CD14-positive monocyte (primary cell): ENCODE results near the gene HLA-DMB. TPM values are rescaled to one million over a fixed set of nuclear protein-coding genes. Genes with fewer than 3 reads are reported as not detected.

ENCODE experiments used
- DNase-seq, 3 donors: peaks; one replicate each; pipeline ENCODE4 v3.0.0-alpha.2; 2011 to 2022
- H2AFZ ChIP-seq: 2 replicates; pipeline ENCODE4 v1.6.0; 2012; ENCODE audit warnings: mild to moderate bottlenecking, low read depth, low read length, inconsistent platforms; ENCODE audit not compliant: insufficient read depth, poor library complexity, severe bottlenecking
- H3K27ac ChIP-seq, 2 donors: 1 replicate in 1 of 2; 2 replicates in 1 of 2; pipeline ENCODE4 v1.5.1; 2012 to 2013; ENCODE audit warnings: low read length in 2 of 2, control low read depth in 1 of 2, inconsistent platforms in 1 of 2, low read depth in 1 of 2, mild to moderate bottlenecking in 1 of 2
- H3K27me3 ChIP-seq, 2 donors: one replicate each; pipeline versions ENCODE4 v1.6.0 to v1.6.1; 2011 to 2013; ENCODE audit warnings: low read length in 2 of 2; ENCODE audit not compliant: control insufficient read depth in 2 of 2, insufficient read depth in 2 of 2
- H3K36me3 ChIP-seq, 2 donors: replicated peaks in 1 of 2; 1 replicate in 1 of 2; 2 replicates in 1 of 2; pipeline versions ENCODE4 v1.5.1 to v1.6.1; 2012 to 2013; ENCODE audit warnings: low read length in 2 of 2, control low read depth in 1 of 2, inconsistent platforms in 1 of 2, mild to moderate bottlenecking in 1 of 2; ENCODE audit not compliant: insufficient read depth in 2 of 2, control insufficient read depth in 1 of 2
- H3K4me1 ChIP-seq, 2 donors: 1 replicate in 1 of 2; 2 replicates in 1 of 2; pipeline versions ENCODE4 v1.5.1 to v1.6.1; 2012 to 2013; ENCODE audit warnings: low read length in 2 of 2, control low read depth in 1 of 2, inconsistent platforms in 1 of 2, mild to moderate bottlenecking in 1 of 2, moderate library complexity in 1 of 2; ENCODE audit not compliant: insufficient read depth in 2 of 2, control insufficient read depth in 1 of 2
- H3K4me2 ChIP-seq: replicated peaks from 2 replicates; pipeline ENCODE3; 2012; ENCODE audit warnings: low read length, moderate library complexity, mild to moderate bottlenecking; ENCODE audit not compliant: poor library complexity, severe bottlenecking; ENCODE audit errors: extremely low read depth
- H3K4me3 ChIP-seq, 3 experiments: fragments of 200-600 bp in 1 of 3; sonication (generic) in 1 of 3; replicated peaks in 1 of 3; 1 replicate in 2 of 3; 2 replicates in 1 of 3; pipeline ENCODE4 v1.5.1; 2011 to 2013; ENCODE audit warnings: low read length in 3 of 3, mild to moderate bottlenecking in 3 of 3, control low read depth in 2 of 3, low read depth in 2 of 3, inconsistent platforms in 1 of 3, moderate library complexity in 1 of 3
- H3K79me2 ChIP-seq: 2 replicates; pipeline ENCODE4 v1.6.0; 2012; ENCODE audit warnings: mild to moderate bottlenecking, control low read depth, inconsistent platforms, low read length, moderate library complexity; ENCODE audit not compliant: insufficient read depth
- H3K9ac ChIP-seq: 2 replicates; pipeline ENCODE4 v1.6.0; 2017; ENCODE audit warnings: low read length, mild to moderate bottlenecking; ENCODE audit not compliant: insufficient read depth, poor library complexity, severe bottlenecking
- H3K9me3 ChIP-seq, 2 donors: replicated peaks in 1 of 2; 1 replicate in 1 of 2; 2 replicates in 1 of 2; pipeline versions ENCODE4 v1.5.1 to v1.6.1; 2012 to 2013; ENCODE audit warnings: low read length in 2 of 2, control low read depth in 1 of 2; ENCODE audit not compliant: control insufficient read depth in 1 of 2, insufficient read depth in 1 of 2
- H4K20me1 ChIP-seq: 2 replicates; pipeline ENCODE4 v1.6.0; 2012; ENCODE audit warnings: mild to moderate bottlenecking, low read length, control low read depth, moderate library complexity; ENCODE audit not compliant: insufficient read depth
- H3K27ac Mint-ChIP-seq, 7 donors: one replicate each; pipeline ENCODE4 v1.8.0; 2020; ENCODE audit warnings: mild to moderate bottlenecking in 7 of 7, mixed read lengths in 7 of 7, moderate library complexity in 6 of 7, inconsistent platforms in 2 of 7
- H3K27me3 Mint-ChIP-seq, 3 donors: one replicate each; pipeline ENCODE4 v1.8.0; 2021 to 2022; ENCODE audit warnings: low read depth in 3 of 3, mild to moderate bottlenecking in 3 of 3, mixed read lengths in 3 of 3, moderate library complexity in 3 of 3, inconsistent platforms in 1 of 3
- H3K36me3 Mint-ChIP-seq, 2 donors: one replicate each; pipeline ENCODE4 v1.8.0; 2020; ENCODE audit warnings: mixed read lengths in 2 of 2, inconsistent platforms in 1 of 2, mild to moderate bottlenecking in 1 of 2
- H3K4me1 Mint-ChIP-seq: one replicate; pipeline ENCODE4 v1.8.0; 2020; ENCODE audit warnings: mild to moderate bottlenecking, mixed read lengths
- H3K4me3 Mint-ChIP-seq, 2 donors: one replicate each; pipeline ENCODE4 v1.8.0; 2020; ENCODE audit warnings: mild to moderate bottlenecking in 2 of 2, mixed read lengths in 2 of 2, moderate library complexity in 1 of 2
- H3K9me3 Mint-ChIP-seq, 7 donors: one replicate each; pipeline ENCODE4 v1.8.0; 2020 to 2022; ENCODE audit warnings: mixed read lengths in 7 of 7, mild to moderate bottlenecking in 6 of 7, moderate library complexity in 6 of 7, inconsistent platforms in 2 of 7
- WGBS: methylation state at CpG from one replicate; pipeline ENCODE4 v1.1.5; 2013; ENCODE audit warnings: missing lambda C conversion rate; ENCODE audit not compliant: insufficient coverage; 5-methylcytosine and 5-hydroxymethylcytosine counted together
- intact Hi-C, 2 donors: fragments of 100-400 bp; cut with micrococcal nuclease; formaldehyde crosslinking; loops; one replicate each; pipeline versions ENCODE4 v1.15.0 to v1.15.1; 2023
- polyA plus RNA-seq, 3 donors: library from polyadenylated mRNA; depleted of rRNA in 1 of 3; unstranded in 2 of 3; stranded (reverse) in 1 of 3; fragments of 300-500 nt in 2 of 3; fragments of >200 nt in 1 of 3; fragmentation: Illumina TruSeq in 2 of 3; gene quantifications; 1 replicate in 2 of 3; 2 replicates in 1 of 3; pipeline ENCODE4 v1.2.3, GENCODE V29; 2012 to 2021
- TF ChIP-seq, protein P1 (sequence below): fragments of 200-600 bp; IDR thresholded peaks from one replicate; pipeline ENCODE4 v1.8.0; 2022; ENCODE audit warnings: antibody characterized with exemption, mild to moderate bottlenecking

The HLA-DMB gene
- polyA plus RNA-seq, 3 donors: 510 to 924 (median 726) TPM

DNA sequence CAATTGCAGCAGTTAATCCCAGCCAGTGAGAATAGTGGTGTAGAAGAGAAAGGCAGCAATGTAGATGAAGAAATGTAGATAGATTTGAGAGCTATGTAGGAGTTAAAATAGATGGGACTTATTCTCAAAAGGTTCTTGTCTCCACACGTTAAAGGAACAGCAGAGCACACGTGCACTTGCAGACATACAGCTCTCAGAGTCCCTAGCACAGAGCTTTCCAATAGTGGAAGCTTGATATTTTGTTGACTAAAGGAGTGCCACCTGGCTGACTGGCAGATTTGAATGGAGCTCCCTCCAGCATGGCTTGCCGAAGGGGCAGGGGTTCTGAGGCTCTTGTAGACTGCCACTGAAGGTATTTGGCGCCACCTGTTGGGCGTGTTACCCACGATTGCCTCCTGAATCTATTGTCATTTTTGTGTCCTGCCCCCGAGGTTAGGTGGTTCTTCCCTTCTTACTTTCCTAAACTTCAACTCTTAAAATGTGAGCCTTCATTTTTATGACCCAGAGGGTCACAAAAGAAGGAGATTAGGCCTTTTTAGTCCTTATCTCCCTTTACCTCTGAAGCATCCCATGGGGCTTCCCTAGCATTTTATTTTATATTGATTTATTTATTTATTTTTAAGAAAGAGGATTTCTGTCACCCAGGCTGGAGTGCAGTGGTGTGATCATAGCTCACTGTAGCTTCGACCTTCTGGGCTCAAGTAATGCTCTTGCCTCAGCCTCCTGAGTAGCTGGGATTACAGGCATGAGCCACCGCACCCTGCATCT lies 44.0 kb upstream of the HLA-DMB start:
- Mint-ChIP-seq H3K27ac (peak overlapping the region in 3 of 7 donors; percentile 7 to 69 (median 43)), H3K36me3 (peaks cover 22 to 36% of the 10 kb centered on the region in 2 donors), H3K4me3 (no peak overlapping the region), H3K9me3 (no peaks in the 10 kb centered on the region), H3K4me1 (peaks cover 24% of the 10 kb centered on the region), H3K27me3 (peaks cover 0 to 4% (median 0%) of the 10 kb centered on the region in 3 donors)
- peaks cover 23 to 33% of the 10 kb centered on the region in 2 donors for H3K36me3 ChIP-seq
- no peak overlapping the region for H2AFZ ChIP-seq
- H4K20me1 ChIP-seq: peaks cover 50% of the 10 kb centered on the region
- peaks cover 6% of the 10 kb centered on the region for H3K79me2 ChIP-seq
- no peak overlapping the region for H3K4me2 ChIP-seq
- no peak overlapping the region for H3K4me3 ChIP-seq
- WGBS: 20% methylated on average over 5 of the region's 9 CpGs
- no peak overlapping the region for H3K9ac ChIP-seq
- no peaks in the 10 kb centered on the region for H3K9me3 ChIP-seq
- TF ChIP-seq, protein P1, sequence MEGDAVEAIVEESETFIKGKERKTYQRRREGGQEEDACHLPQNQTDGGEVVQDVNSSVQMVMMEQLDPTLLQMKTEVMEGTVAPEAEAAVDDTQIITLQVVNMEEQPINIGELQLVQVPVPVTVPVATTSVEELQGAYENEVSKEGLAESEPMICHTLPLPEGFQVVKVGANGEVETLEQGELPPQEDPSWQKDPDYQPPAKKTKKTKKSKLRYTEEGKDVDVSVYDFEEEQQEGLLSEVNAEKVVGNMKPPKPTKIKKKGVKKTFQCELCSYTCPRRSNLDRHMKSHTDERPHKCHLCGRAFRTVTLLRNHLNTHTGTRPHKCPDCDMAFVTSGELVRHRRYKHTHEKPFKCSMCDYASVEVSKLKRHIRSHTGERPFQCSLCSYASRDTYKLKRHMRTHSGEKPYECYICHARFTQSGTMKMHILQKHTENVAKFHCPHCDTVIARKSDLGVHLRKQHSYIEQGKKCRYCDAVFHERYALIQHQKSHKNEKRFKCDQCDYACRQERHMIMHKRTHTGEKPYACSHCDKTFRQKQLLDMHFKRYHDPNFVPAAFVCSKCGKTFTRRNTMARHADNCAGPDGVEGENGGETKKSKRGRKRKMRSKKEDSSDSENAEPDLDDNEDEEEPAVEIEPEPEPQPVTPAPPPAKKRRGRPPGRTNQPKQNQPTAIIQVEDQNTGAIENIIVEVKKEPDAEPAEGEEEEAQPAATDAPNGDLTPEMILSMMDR: peak; percentile 96
- H3K27ac ChIP-seq: peak overlapping the region in 1 of 2 donors; percentile 20
- intact Hi-C loops: loop anchor here (1.0 to 2.0 kb wide), 3 partner anchors 15 to 100 kb away; no protein-coding TSS in a partner anchor
- peak; percentile 79 to 84 (median 84) for DNase-seq
- no peaks in the 10 kb centered on the region for H3K27me3 ChIP-seq
- H3K4me1 ChIP-seq: no peaks in the 10 kb centered on the region

- Mint-ChIP-seq H3K27ac (peak overlapping the region in 6 of 7 donors; percentile 7 to 69 (median 49)), H3K9me3 (no peaks in the 10 kb centered on the region), H3K27me3 (peaks cover 0 to 2% (median 0%) of the 10 kb centered on the region in 3 donors), H3K4me3 (no peak overlapping the region), H3K36me3 (peaks cover 29 to 43% of the 10 kb centered on the region in 2 donors), H3K4me1 (peaks cover 24% of the 10 kb centered on the region)
- H3K9me3 ChIP-seq: no peaks in the 10 kb centered on the region
- no peaks in the 10 kb centered on the region for H3K27me3 ChIP-seq
- H2AFZ ChIP-seq: no peak overlapping the region
- intact Hi-C loops: loop anchor here (1.0 to 2.0 kb wide), 2 partner anchors 99 kb away; no protein-coding TSS in a partner anchor
- H4K20me1 ChIP-seq: peaks cover 57% of the 10 kb centered on the region
- 25% methylated on average over 1 of the region's 3 CpGs for WGBS
- no peaks in the 10 kb centered on the region for H3K4me1 ChIP-seq
- no peak overlapping the region for H3K4me2 ChIP-seq
- no peak for DNase-seq
- H3K27ac ChIP-seq: peak overlapping the region in 1 of 2 donors; percentile 20
- H3K36me3 ChIP-seq: peaks cover 30 to 40% of the 10 kb centered on the region in 2 donors
- H3K4me3 ChIP-seq: no peak overlapping the region
- TF ChIP-seq, protein P1: no peak
- H3K79me2 ChIP-seq: peaks cover 6% of the 10 kb centered on the region
- H3K9ac ChIP-seq: no peak overlapping the region
These were observed 43.3 kb upstream of the HLA-DMB start for GRCh38 chr6:32983964-32984621.
